GM12875 (cell line): Measurements from ENCODE around the gene IMPDH1.
A peak's percentile ranks its signal among the peaks of the same experiment; 100 is the strongest.

Source experiments
- H3K4me3 ChIP-seq: one replicate; pipeline ENCODE4 v1.5.1; 2011; ENCODE audit warnings: low read depth, low read length, control low read depth
- CTCF ChIP-seq: IDR thresholded peaks from 2 replicates; pipeline ENCODE4 v1.5.1; 2011; ENCODE audit warnings: low read depth, mild to moderate bottlenecking, control low read depth, inconsistent platforms, low read length, moderate library complexity, borderline replicate concordance; ENCODE audit not compliant: insufficient read depth

IMPDH1 gene

GRCh38 chr7:128398016-128398840, 11.6 kb downstream of the IMPDH1 start:
- TF ChIP-seq CTCF: peak; percentile 96
- H3K4me3 ChIP-seq: no peak overlapping the region

GRCh38 chr7:128396357-128396756, 13.4 kb downstream of the IMPDH1 start:
- no peak overlapping the region for H3K4me3 ChIP-seq

GRCh38 chr7:128395748-128396147, 14.0 kb downstream of the IMPDH1 start:
- 0 out of 2 replicates have a peak, but pooled peaks have one; percentile 11 for TF ChIP-seq CTCF
- H3K4me3 ChIP-seq: no peak overlapping the region

More at GRCh38 chr7:128396357-128396756, 13.4 kb downstream of the IMPDH1 start:
- no peak for TF ChIP-seq CTCF

GRCh38 chr7:128394904-128395496, 14.8 kb downstream of the IMPDH1 start:
- H3K4me3 ChIP-seq: no peak overlapping the region
- no peak for TF ChIP-seq CTCF

GRCh38 chr7:128393526-128394330, 16.1 kb downstream of the IMPDH1 start:
- TF ChIP-seq CTCF: no peak
- H3K4me3 ChIP-seq: no peak overlapping the region

- no peak for TF ChIP-seq CTCF
- H3K4me3 ChIP-seq: no peak overlapping the region
These were observed 17.1 kb downstream of the IMPDH1 start for GRCh38 chr7:128392446-128393327.
